ENCODE results near the gene G3BP1. TPM values are rescaled to one million over a fixed set of nuclear protein-coding genes. Genes with fewer than 3 reads are reported as not detected.

Gene G3BP1
- total and polyA plus RNA-seq, 9 of the 15 experiments (the other 6 are each of a cell fraction or from before 2014, with no cell fraction given), result 54.7 to 264 (median 105) TPM

DNA sequence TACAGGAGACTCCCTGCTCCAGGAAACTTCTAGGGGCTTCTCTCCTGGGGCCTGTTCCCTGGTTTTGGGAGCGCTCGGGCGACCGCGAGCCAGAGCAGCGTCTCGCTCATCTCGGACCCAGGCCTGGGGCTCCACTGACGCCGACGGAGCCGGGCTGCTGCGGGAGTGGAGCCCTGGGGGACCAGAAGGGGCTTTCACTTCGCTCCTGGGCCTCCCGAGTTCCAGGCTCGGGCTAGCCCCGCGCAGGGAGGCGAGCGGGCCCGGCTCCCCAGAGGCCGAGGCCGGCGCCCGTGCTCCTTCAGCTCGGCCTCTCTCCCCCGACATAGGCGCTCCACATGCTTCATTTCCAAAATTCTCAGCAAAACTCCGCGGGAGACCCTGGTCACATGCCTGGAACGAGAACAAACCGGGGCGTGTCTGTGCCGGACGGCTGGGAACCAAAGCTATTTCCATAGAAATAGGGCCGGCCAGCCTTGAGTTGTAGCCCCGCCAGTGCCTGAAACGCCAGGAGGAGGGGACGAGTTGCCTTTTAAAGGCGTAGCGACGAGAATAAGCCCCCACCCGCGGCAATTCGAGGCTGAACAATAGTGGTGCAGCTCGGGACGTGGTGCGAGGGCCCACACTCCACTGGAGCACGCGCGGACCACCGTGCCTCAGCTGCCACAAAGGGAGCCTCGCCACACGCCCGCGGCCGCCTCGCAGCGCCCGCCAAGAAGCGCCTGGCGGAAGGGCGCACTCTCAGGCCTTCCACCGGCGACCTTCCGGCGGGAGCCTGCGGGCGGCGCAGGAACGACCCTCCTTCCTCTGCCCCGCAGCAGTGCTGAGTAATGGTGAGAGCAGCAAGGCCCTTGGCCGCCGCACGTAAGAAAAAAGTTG, 1.1 kb upstream of the G3BP1 start (continued):
- TF ChIP-seq, protein P1, sequence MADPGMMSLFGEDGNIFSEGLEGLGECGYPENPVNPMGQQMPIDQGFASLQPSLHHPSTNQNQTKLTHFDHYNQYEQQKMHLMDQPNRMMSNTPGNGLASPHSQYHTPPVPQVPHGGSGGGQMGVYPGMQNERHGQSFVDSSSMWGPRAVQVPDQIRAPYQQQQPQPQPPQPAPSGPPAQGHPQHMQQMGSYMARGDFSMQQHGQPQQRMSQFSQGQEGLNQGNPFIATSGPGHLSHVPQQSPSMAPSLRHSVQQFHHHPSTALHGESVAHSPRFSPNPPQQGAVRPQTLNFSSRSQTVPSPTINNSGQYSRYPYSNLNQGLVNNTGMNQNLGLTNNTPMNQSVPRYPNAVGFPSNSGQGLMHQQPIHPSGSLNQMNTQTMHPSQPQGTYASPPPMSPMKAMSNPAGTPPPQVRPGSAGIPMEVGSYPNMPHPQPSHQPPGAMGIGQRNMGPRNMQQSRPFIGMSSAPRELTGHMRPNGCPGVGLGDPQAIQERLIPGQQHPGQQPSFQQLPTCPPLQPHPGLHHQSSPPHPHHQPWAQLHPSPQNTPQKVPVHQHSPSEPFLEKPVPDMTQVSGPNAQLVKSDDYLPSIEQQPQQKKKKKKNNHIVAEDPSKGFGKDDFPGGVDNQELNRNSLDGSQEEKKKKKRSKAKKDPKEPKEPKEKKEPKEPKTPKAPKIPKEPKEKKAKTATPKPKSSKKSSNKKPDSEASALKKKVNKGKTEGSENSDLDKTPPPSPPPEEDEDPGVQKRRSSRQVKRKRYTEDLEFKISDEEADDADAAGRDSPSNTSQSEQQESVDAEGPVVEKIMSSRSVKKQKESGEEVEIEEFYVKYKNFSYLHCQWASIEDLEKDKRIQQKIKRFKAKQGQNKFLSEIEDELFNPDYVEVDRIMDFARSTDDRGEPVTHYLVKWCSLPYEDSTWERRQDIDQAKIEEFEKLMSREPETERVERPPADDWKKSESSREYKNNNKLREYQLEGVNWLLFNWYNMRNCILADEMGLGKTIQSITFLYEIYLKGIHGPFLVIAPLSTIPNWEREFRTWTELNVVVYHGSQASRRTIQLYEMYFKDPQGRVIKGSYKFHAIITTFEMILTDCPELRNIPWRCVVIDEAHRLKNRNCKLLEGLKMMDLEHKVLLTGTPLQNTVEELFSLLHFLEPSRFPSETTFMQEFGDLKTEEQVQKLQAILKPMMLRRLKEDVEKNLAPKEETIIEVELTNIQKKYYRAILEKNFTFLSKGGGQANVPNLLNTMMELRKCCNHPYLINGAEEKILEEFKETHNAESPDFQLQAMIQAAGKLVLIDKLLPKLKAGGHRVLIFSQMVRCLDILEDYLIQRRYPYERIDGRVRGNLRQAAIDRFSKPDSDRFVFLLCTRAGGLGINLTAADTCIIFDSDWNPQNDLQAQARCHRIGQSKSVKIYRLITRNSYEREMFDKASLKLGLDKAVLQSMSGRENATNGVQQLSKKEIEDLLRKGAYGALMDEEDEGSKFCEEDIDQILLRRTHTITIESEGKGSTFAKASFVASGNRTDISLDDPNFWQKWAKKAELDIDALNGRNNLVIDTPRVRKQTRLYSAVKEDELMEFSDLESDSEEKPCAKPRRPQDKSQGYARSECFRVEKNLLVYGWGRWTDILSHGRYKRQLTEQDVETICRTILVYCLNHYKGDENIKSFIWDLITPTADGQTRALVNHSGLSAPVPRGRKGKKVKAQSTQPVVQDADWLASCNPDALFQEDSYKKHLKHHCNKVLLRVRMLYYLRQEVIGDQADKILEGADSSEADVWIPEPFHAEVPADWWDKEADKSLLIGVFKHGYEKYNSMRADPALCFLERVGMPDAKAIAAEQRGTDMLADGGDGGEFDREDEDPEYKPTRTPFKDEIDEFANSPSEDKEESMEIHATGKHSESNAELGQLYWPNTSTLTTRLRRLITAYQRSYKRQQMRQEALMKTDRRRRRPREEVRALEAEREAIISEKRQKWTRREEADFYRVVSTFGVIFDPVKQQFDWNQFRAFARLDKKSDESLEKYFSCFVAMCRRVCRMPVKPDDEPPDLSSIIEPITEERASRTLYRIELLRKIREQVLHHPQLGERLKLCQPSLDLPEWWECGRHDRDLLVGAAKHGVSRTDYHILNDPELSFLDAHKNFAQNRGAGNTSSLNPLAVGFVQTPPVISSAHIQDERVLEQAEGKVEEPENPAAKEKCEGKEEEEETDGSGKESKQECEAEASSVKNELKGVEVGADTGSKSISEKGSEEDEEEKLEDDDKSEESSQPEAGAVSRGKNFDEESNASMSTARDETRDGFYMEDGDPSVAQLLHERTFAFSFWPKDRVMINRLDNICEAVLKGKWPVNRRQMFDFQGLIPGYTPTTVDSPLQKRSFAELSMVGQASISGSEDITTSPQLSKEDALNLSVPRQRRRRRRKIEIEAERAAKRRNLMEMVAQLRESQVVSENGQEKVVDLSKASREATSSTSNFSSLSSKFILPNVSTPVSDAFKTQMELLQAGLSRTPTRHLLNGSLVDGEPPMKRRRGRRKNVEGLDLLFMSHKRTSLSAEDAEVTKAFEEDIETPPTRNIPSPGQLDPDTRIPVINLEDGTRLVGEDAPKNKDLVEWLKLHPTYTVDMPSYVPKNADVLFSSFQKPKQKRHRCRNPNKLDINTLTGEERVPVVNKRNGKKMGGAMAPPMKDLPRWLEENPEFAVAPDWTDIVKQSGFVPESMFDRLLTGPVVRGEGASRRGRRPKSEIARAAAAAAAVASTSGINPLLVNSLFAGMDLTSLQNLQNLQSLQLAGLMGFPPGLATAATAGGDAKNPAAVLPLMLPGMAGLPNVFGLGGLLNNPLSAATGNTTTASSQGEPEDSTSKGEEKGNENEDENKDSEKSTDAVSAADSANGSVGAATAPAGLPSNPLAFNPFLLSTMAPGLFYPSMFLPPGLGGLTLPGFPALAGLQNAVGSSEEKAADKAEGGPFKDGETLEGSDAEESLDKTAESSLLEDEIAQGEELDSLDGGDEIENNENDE (IDR thresholded peaks at IDR 0.05; ENCODE audit: low read depth, low read length), result no peak
- TF ChIP-seq SNAPC5 (CRISPR knock-in tag; IDR thresholded peaks at IDR 0.05) (no peak), KAT8 (IDR thresholded peaks at IDR 0.05; ENCODE audit: low read depth) (no peak), NRF1 (conservative IDR thresholded peaks at IDR 0.05 in 1 of 2, IDR thresholded peaks at IDR 0.05 in 1 of 2) (peak; percentile 14 to 46; a peak in 2 of 4 replicates), MCM7 (IDR thresholded peaks at IDR 0.05) (no peak), FOXO4 (CRISPR knock-in tag; IDR thresholded peaks at IDR 0.05) (no peak), HSF4 (CRISPR knock-in tag; IDR thresholded peaks at IDR 0.05; ENCODE audit: borderline replicate concordance) (no peak), FOXM1 (IDR thresholded peaks at IDR 0.05; ENCODE audit: low read depth) (no peak), FOXM1 (CRISPR knock-in tag; IDR thresholded peaks at IDR 0.05; ENCODE audit: low read depth) (peak; percentile 90)
- TF ChIP-seq, protein P2, sequence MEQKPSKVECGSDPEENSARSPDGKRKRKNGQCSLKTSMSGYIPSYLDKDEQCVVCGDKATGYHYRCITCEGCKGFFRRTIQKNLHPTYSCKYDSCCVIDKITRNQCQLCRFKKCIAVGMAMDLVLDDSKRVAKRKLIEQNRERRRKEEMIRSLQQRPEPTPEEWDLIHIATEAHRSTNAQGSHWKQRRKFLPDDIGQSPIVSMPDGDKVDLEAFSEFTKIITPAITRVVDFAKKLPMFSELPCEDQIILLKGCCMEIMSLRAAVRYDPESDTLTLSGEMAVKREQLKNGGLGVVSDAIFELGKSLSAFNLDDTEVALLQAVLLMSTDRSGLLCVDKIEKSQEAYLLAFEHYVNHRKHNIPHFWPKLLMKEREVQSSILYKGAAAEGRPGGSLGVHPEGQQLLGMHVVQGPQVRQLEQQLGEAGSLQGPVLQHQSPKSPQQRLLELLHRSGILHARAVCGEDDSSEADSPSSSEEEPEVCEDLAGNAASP (IDR thresholded peaks at IDR 0.05), result no peak

Data from K562 (cell line).